Smooth muscle cell (in vitro differentiated cells): Measurements from ENCODE around the gene KCNG3. TPM values are rescaled to one million over a fixed set of nuclear protein-coding genes. Genes with fewer than 3 reads are reported as not detected.

Experiments
- DNase-seq: peaks from one replicate; lab custom pipeline; 2025; ENCODE audit not compliant: unreplicated experiment; lab: John Stamatoyannopoulos, UW
- H2AFZ ChIP-seq: fragments of 200-600 bp; sonication (generic); 2 replicates; pipeline ENCODE4 v1.6.0; 2016; ENCODE audit warnings: antibody characterized with exemption, low read depth, mild to moderate bottlenecking
- H3F3A ChIP-seq: fragments of 200-600 bp; sonication (generic); 2 replicates; pipeline ENCODE4 v1.6.0; 2017; ENCODE audit warnings: antibody characterized with exemption, low read depth
- H3K27ac ChIP-seq: fragments of 200-600 bp; sonication (generic); 2 replicates; pipeline ENCODE4 v1.5.1; 2016; ENCODE audit warnings: low read depth, mild to moderate bottlenecking
- H3K27me3 ChIP-seq: fragments of 200-600 bp; sonication (generic); 2 replicates; pipeline ENCODE4 v1.6.1; 2016; ENCODE audit warnings: low read depth, mild to moderate bottlenecking
- H3K36me3 ChIP-seq: fragments of 200-600 bp; sonication (generic); 2 replicates; pipeline ENCODE4 v1.5.1; 2016; ENCODE audit warnings: low read depth
- H3K4me1 ChIP-seq: fragments of 200-600 bp; sonication (generic); 2 replicates; pipeline ENCODE4 v1.5.1; 2016; ENCODE audit warnings: low read depth
- H3K4me2 ChIP-seq: fragments of 200-600 bp; sonication (generic); 2 replicates; pipeline ENCODE4 v1.6.0; 2016; ENCODE audit warnings: mild to moderate bottlenecking
- H3K4me3 ChIP-seq: fragments of 200-600 bp; sonication (generic); 2 replicates; pipeline ENCODE4 v1.5.1; 2016; ENCODE audit warnings: mild to moderate bottlenecking
- H3K79me2 ChIP-seq: fragments of 200-600 bp; sonication (generic); 2 replicates; pipeline ENCODE4 v1.6.0; 2016; ENCODE audit warnings: low read depth, mild to moderate bottlenecking
- H3K9ac ChIP-seq: fragments of 200-600 bp; sonication (generic); 2 replicates; pipeline ENCODE4 v1.6.0; 2016; ENCODE audit warnings: low read depth
- H3K9me3 ChIP-seq: fragments of 200-600 bp; sonication (generic); replicated peaks from 2 replicates; pipeline ENCODE4 v1.5.1; 2016; ENCODE audit warnings: low read depth
- H4K20me1 ChIP-seq: fragments of 200-600 bp; sonication (generic); 2 replicates; pipeline ENCODE4 v1.6.0; 2016; ENCODE audit warnings: low read depth
- WGBS: methylation state at CpG from one replicate; pipeline ENCODE4 v1.1.7; 2016; ENCODE audit warnings: low lambda C conversion rate; 5-methylcytosine and 5-hydroxymethylcytosine counted together
- polyA plus RNA-seq: library from polyadenylated mRNA; unstranded; fragments of >200 nt; fragmentation: Nextera tagmentation; extraction: Ambion mirVana; gene quantifications from 2 replicates; pipeline ENCODE4 v1.2.1, GENCODE V29; 2016
- total RNA-seq: library from RNA; depleted of rRNA; stranded (reverse); fragments of >200 nt; gene quantifications from 2 replicates; pipeline ENCODE4 v1.2.3, GENCODE V29; 2014
- TF ChIP-seq, protein P1 (sequence below): fragments of 200-600 bp; sonication (generic); IDR thresholded peaks from 2 replicates; pipeline ENCODE4 v1.5.1; 2017; ENCODE audit warnings: borderline replicate concordance, mild to moderate bottlenecking, antibody characterized with exemption; ENCODE audit not compliant: insufficient read depth, poor library complexity, severe bottlenecking

Gene KCNG3
- total and polyA plus RNA-seq, 2 experiments from 2014 or later, result not detected

DNA sequence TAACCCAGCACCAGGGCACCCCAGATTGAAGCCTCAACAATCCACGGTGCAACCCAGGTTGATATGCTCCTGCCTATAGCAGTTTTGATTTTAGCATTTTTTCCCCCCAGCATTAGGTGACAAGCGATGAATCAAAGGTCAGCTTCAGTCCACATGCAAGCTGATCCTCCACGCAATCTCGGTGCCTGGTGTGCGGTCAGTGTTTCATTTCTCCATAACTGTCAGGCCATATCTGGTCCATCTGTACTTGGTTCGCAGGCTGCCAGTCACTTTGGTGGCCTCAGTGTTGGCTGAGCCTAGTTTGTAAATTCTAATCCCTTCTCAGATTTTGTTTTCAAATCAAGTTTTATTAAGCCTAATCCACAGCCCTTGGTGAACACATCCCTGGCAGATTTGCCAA lies 30.2 kb downstream of the KCNG3 start:
- Histone ChIP-seq H3K9ac (no peak overlapping the region), H3K4me2 (no peak overlapping the region), H3K79me2 (no peaks in the 10 kb centered on the region), H3K4me1 (no peaks in the 10 kb centered on the region), H3F3A (no peaks in the 10 kb centered on the region), H2AFZ (no peak overlapping the region), H3K27me3 (no peaks in the 10 kb centered on the region), H3K9me3 (no peaks in the 10 kb centered on the region), H3K36me3 (no peaks in the 10 kb centered on the region), H4K20me1 (no peaks in the 10 kb centered on the region), H3K4me3 (no peak overlapping the region), H3K27ac (no peak overlapping the region)
- 91% methylated on average over 6 of the region's 6 CpGs for WGBS
- TF ChIP-seq, protein P1, sequence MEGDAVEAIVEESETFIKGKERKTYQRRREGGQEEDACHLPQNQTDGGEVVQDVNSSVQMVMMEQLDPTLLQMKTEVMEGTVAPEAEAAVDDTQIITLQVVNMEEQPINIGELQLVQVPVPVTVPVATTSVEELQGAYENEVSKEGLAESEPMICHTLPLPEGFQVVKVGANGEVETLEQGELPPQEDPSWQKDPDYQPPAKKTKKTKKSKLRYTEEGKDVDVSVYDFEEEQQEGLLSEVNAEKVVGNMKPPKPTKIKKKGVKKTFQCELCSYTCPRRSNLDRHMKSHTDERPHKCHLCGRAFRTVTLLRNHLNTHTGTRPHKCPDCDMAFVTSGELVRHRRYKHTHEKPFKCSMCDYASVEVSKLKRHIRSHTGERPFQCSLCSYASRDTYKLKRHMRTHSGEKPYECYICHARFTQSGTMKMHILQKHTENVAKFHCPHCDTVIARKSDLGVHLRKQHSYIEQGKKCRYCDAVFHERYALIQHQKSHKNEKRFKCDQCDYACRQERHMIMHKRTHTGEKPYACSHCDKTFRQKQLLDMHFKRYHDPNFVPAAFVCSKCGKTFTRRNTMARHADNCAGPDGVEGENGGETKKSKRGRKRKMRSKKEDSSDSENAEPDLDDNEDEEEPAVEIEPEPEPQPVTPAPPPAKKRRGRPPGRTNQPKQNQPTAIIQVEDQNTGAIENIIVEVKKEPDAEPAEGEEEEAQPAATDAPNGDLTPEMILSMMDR, result no peak
- no peak for DNase-seq

DNA sequence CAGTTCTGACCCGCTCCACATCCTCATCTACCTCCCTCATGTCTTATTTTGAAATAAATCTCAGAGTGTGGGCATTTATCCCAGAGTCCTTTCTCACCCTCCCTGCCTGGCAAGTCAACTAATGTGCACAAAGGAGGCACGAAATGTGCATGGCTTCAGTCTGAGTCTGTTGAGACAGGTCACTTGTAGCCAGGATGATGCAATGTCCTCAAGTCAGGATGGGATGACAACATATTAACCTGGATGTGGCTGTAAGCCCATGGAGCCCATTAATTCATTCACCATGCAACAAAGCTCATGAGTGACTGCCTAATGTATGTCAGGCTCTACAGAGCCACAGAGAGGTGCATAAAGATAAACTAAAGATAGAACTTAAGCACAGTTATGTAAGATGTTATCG lies 34.5 kb downstream of the KCNG3 start:
- Histone ChIP-seq H3K9ac (no peak overlapping the region), H3F3A (no peaks in the 10 kb centered on the region), H3K27ac (no peak overlapping the region), H3K4me3 (no peak overlapping the region), H3K27me3 (no peaks in the 10 kb centered on the region), H3K9me3 (no peaks in the 10 kb centered on the region), H3K4me1 (no peaks in the 10 kb centered on the region), H2AFZ (no peak overlapping the region), H3K36me3 (no peaks in the 10 kb centered on the region), H4K20me1 (no peaks in the 10 kb centered on the region), H3K79me2 (no peaks in the 10 kb centered on the region), H3K4me2 (no peak overlapping the region)
- DNase-seq, result no peak
- WGBS, result 98% methylated on average over 3 of the region's 3 CpGs
- TF ChIP-seq, protein P1, result no peak

DNA sequence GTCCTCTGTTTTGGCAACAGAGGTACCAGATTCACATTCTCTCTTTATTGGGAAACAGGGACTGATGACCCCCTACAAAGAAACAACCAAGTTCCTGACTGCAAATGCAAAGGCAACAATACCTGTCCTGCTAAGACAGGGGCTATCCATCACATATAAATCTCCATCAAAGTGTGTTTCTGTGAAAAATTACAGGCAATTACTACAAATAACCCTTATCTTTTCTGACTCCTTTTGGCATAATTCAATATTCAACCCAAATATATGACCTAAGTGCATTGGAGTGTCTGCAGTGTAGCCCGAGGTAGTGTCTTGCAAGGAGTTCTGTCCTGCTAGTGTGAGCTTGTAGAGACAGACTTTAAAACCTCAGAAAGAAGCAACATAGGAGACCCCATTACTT lies 35.4 kb downstream of the KCNG3 start:
- Histone ChIP-seq H3K79me2 (no peaks in the 10 kb centered on the region), H3F3A (no peaks in the 10 kb centered on the region), H3K9me3 (no peaks in the 10 kb centered on the region), H3K27ac (no peak overlapping the region), H3K36me3 (no peaks in the 10 kb centered on the region), H3K27me3 (no peaks in the 10 kb centered on the region), H3K9ac (no peak overlapping the region), H3K4me2 (no peak overlapping the region), H3K4me1 (no peaks in the 10 kb centered on the region), H2AFZ (no peak overlapping the region), H4K20me1 (no peaks in the 10 kb centered on the region), H3K4me3 (no peak overlapping the region)
- no peak for DNase-seq
- 62% methylated on average over 1 of the region's 1 CpG for WGBS
- TF ChIP-seq, protein P1, result no peak

DNA sequence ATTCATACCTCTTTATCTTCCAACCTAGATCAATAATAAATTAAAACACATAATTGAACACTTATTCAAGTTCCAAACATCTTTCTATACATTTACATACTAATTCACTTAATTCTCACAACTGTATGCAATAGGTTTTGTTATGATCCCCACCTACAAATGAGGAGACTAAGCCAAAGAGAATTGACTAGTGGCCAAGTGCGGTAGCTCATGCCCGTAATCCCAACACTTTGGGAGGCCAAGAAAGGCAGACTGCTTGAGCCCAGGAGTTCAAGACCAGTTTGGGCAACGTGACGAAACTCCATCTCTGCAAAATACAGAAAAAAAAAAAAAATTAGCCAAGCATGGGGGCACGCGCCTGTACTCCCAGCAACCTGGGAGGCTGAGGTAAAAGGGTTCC lies 36.8 kb downstream of the KCNG3 start:
- Histone ChIP-seq H3K4me1 (no peaks in the 10 kb centered on the region), H4K20me1 (no peaks in the 10 kb centered on the region), H3K36me3 (no peaks in the 10 kb centered on the region), H3K4me3 (no peak overlapping the region), H3F3A (no peaks in the 10 kb centered on the region), H3K4me2 (no peak overlapping the region), H3K27me3 (no peaks in the 10 kb centered on the region), H3K9me3 (no peaks in the 10 kb centered on the region), H3K79me2 (no peaks in the 10 kb centered on the region), H3K27ac (no peak overlapping the region), H3K9ac (no peak overlapping the region), H2AFZ (no peak overlapping the region)
- 85% methylated on average over 6 of the region's 6 CpGs for WGBS
- no peak for DNase-seq
- TF ChIP-seq, protein P1, result no peak
